KMS-11 (cell line): ENCODE data around the gene DGCR2.

ENCODE experiments used
- H2AFZ ChIP-seq: fragments of 200-600 bp; sonication (generic); 2 replicates; pipeline ENCODE4 v1.6.1; 2016; ENCODE audit warnings: antibody characterized with exemption, mixed run types, low read depth
- H3K27ac ChIP-seq: fragments of 200-600 bp; sonication (generic); 2 replicates; pipeline ENCODE4 v1.6.1; 2016; ENCODE audit warnings: mild to moderate bottlenecking, mixed run types
- H3K27me3 ChIP-seq: fragments of 200-600 bp; sonication (generic); 2 replicates; pipeline ENCODE4 v1.6.1; 2017; ENCODE audit warnings: mild to moderate bottlenecking, low read depth, mixed run types, moderate library complexity; ENCODE audit not compliant: insufficient read depth
- H3K36me3 ChIP-seq: fragments of 200-600 bp; sonication (generic); 2 replicates; pipeline ENCODE4 v1.6.1; 2017; ENCODE audit warnings: mild to moderate bottlenecking, mixed run types; ENCODE audit not compliant: insufficient read depth
- H3K4me1 ChIP-seq: fragments of 200-600 bp; sonication (generic); 2 replicates; pipeline ENCODE4 v1.6.1; 2016; ENCODE audit warnings: mild to moderate bottlenecking, low read depth, mixed run types; ENCODE audit not compliant: poor library complexity, severe bottlenecking
- H3K4me2 ChIP-seq: fragments of 200-600 bp; sonication (generic); 2 replicates; pipeline ENCODE4 v1.7.0; 2016; ENCODE audit warnings: mild to moderate bottlenecking, mixed run types
- H3K4me3 ChIP-seq: fragments of 200-600 bp; sonication (generic); IDR thresholded peaks from 2 replicates; pipeline ENCODE4 v1.6.1; 2017; ENCODE audit warnings: low read depth, low read length, mixed read lengths; ENCODE audit not compliant: insufficient read depth
- H3K79me2 ChIP-seq: fragments of 200-600 bp; sonication (generic); 2 replicates; pipeline ENCODE4 v1.6.1; 2016; ENCODE audit warnings: low read depth, mixed run types; ENCODE audit not compliant: insufficient read depth
- H3K9ac ChIP-seq: fragments of 200-600 bp; sonication (generic); 2 replicates; pipeline ENCODE4 v1.6.1; 2016; ENCODE audit warnings: mild to moderate bottlenecking, mixed run types
- H4K20me1 ChIP-seq: fragments of 200-600 bp; sonication (generic); 2 replicates; pipeline ENCODE4 v1.6.1; 2016; ENCODE audit warnings: mild to moderate bottlenecking, mixed run types; ENCODE audit not compliant: insufficient read depth
- TF ChIP-seq, protein P1 (sequence below): fragments of 200-600 bp; sonication (generic); conservative IDR thresholded peaks from 2 replicates; pipeline ENCODE4 v1.6.1; 2017; ENCODE audit warnings: low read depth, mild to moderate bottlenecking, antibody characterized with exemption, low read length, moderate library complexity, mixed read lengths

DGCR2 gene

DNA sequence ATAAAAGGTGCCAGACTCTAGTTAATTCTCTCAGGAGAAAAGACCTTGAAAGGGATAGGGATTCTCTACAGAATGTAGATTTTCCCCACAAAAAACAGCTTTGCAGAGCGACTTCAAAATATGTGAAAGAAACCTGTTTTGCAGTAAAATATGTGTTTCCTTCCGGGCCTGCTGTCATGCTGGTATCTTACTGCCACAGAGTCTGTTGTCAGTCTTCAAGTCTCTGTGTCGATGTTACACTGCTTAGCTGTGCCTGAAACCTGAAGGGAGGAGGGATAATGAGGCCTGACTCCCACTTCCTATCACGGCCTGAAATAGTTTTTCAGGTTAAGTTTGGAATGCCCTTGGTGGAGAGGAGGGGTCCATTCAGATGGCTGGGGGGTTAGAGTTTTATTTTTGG is 1.7 kb upstream of the DGCR2 start:
- no peak overlapping the region for H3K27ac ChIP-seq
- H3K4me3 ChIP-seq, result no peak overlapping the region

DNA sequence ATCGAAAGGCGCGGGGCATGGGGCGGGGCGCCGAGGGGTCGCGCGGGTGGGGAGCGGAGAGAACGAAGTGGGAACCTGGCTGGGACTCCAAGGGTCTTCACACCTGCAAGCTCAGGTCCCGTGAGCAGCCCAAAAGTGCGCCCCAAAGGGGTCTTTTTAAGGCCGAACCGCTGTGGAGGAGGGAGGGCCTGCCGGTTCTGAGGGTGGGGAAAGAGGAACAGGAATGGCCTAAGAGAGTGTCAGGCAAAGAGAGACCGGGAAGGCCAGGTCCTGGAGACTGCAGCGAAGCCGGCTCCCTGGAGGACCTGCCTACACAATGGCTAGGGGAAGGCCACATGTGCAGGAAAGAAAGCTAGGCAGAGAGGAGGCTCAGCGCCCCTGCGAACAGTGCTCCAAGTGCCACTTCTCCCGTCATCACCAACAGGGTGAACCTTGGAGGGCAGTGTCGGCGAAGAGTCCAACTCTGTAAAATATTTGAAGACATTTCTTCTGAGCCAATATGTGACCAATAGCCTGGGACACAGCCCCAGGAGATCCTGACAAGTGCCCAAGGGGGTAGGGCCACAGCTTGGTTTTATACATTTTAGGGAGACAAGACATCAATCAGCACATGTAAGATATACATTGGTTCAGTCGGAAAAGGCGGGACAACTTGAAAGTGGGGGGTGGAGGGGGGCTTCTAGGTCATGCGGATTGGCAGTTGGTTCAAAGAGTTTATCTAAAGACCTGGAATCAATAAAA is 710 bp upstream of the DGCR2 start:
- H3K4me3 ChIP-seq, result no peak overlapping the region
- H3K4me1 ChIP-seq, result peaks cover 32% of the 10 kb centered on the region
- no peak overlapping the region for H3K9ac ChIP-seq
- no peak overlapping the region for H3K27ac ChIP-seq
- peaks cover 5% of the 10 kb centered on the region; the same call in 1 of the 2 replicates for H4K20me1 ChIP-seq
- peak overlapping the region; percentile 71 for H3K4me2 ChIP-seq
- no peaks in the 10 kb centered on the region for H3K36me3 ChIP-seq
- no peaks in the 10 kb centered on the region for H3K27me3 ChIP-seq
- H2AFZ ChIP-seq, result peak overlapping the region; percentile 87
- H3K79me2 ChIP-seq, result peaks cover 28% of the 10 kb centered on the region
- TF ChIP-seq, protein P1, sequence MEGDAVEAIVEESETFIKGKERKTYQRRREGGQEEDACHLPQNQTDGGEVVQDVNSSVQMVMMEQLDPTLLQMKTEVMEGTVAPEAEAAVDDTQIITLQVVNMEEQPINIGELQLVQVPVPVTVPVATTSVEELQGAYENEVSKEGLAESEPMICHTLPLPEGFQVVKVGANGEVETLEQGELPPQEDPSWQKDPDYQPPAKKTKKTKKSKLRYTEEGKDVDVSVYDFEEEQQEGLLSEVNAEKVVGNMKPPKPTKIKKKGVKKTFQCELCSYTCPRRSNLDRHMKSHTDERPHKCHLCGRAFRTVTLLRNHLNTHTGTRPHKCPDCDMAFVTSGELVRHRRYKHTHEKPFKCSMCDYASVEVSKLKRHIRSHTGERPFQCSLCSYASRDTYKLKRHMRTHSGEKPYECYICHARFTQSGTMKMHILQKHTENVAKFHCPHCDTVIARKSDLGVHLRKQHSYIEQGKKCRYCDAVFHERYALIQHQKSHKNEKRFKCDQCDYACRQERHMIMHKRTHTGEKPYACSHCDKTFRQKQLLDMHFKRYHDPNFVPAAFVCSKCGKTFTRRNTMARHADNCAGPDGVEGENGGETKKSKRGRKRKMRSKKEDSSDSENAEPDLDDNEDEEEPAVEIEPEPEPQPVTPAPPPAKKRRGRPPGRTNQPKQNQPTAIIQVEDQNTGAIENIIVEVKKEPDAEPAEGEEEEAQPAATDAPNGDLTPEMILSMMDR, result no peak

More for the DNA sequence above, 1.7 kb upstream of the DGCR2 start:
- H3K36me3 ChIP-seq, result no peaks in the 10 kb centered on the region
- H3K4me2 ChIP-seq, result no peak overlapping the region
- TF ChIP-seq, protein P1, result no peak
- peaks cover 22% of the 10 kb centered on the region for H3K4me1 ChIP-seq
- no peak overlapping the region for H3K9ac ChIP-seq
- no peak overlapping the region for H2AFZ ChIP-seq
- no peaks in the 10 kb centered on the region for H3K27me3 ChIP-seq
- no peaks in the 10 kb centered on the region for H4K20me1 ChIP-seq
- H3K79me2 ChIP-seq, result peaks cover 27% of the 10 kb centered on the region

DNA sequence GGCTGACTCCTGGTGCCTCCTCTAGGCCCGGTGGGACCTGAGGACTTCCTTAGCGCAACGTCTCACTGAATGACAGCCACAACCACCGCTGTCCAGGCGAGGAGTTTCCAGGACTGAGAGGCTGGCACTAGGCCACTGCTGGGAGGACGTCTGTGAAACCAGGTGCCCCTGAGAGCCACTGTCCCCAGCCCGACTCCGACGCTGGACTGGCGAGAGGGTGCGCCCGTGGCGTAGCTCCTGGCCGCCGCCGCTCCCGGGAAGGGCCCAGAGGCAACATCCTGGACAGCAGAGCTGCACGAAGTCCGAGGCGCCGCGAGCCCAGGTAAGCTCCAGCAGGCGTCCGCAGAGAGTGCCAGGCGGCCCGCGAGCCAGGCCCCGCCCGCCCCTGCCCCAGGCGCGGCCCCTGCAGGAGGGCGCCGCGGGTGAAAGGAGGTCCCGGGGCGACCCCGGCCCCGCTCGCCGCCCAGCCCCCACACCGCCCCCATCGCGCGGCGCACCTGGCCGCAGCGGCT is 525 bp downstream of the DGCR2 start:
- Histone ChIP-seq H3K4me2 (peak overlapping the region; percentile 77), H3K79me2 (peaks cover 41% of the 10 kb centered on the region), H2AFZ (peak overlapping the region; percentile 41), H3K4me1 (peaks cover 40% of the 10 kb centered on the region), H3K9ac (peak overlapping the region; percentile 60; the same call in 1 of the 2 replicates), H3K27me3 (no peaks in the 10 kb centered on the region), H3K27ac (peak overlapping the region; percentile 48; the same call in 1 of the 2 replicates), H3K36me3 (no peaks in the 10 kb centered on the region), H3K4me3 (no peak overlapping the region), H4K20me1 (peaks cover 14% of the 10 kb centered on the region; the same call in 1 of the 2 replicates)
- TF ChIP-seq, protein P1, result no peak

DNA sequence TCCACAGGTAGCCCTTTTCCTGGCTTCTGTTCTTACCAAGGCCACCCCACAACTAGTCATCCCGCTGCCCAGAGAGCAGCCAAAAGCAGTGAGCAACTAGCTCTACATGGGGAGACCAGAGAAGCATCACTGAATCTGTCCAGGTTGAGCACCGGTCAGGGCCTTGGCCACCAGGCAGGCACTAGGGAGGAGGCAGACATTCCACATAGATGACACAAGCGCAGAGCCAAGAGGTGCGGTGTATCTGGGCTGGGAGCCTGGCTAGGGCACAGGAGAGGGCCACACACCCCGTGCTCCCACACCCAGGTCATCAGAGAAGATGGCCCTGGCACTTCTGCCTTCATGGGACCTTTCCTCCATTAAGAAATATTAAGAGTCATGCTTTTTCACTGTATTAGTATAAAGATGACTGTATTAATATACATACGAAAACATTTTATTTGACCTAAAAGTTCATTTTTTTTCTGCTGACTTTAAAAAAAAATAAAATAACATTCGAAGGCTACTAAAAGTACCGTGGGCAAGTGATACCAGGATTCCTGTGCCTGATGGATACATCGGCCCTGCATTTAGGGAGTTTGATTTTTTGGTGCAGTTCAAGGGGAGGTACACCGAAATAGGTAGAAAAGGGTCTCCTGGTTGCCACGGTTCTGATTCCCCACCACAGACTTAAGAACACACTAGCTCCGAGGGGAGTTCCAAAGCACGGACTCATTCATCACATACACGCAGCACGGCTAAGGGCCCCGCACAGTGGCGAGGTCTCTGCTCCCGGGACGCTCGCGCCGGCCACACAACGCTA is 1.2 kb downstream of the DGCR2 start:
- Histone ChIP-seq H4K20me1 (peaks cover 18% of the 10 kb centered on the region; the same call in 1 of the 2 replicates), H3K79me2 (peaks cover 47% of the 10 kb centered on the region)

More for the DNA sequence above, 1.2 kb downstream of the DGCR2 start:
- Histone ChIP-seq H3K4me2 (peak overlapping the region; percentile 77), H3K4me1 (peaks cover 46% of the 10 kb centered on the region), H3K9ac (peak overlapping the region; percentile 60; the same call in 1 of the 2 replicates), H3K27ac (no peak overlapping the region), H3K36me3 (no peaks in the 10 kb centered on the region), H2AFZ (peak overlapping the region; percentile 41; the same call in 1 of the 2 replicates), H3K4me3 (no peak overlapping the region), H3K27me3 (no peaks in the 10 kb centered on the region)
- TF ChIP-seq, protein P1, result no peak
